NCI-H1092 (cell line): ENCODE measurements around the gene RASAL2.

ENCODE experiments used
- DNase-seq: peaks from one replicate; lab custom pipeline; 2025; lab: John Stamatoyannopoulos, UW

Gene RASAL2

GRCh38 chr1:178393370-178393769 lies 299.5 kb downstream of the RASAL2 start:
- no peak for DNase-seq

- no peak for DNase-seq
Measured at GRCh38 chr1:178396789-178397188, 302.9 kb downstream of the RASAL2 start.

- no peak for DNase-seq
Measured at GRCh38 chr1:178397678-178398077, 303.8 kb downstream of the RASAL2 start.

GRCh38 chr1:178399177-178399728 lies 305.3 kb downstream of the RASAL2 start:
- DNase-seq: no peak

GRCh38 chr1:178405137-178405536 lies 311.2 kb downstream of the RASAL2 start:
- DNase-seq: no peak

- no peak for DNase-seq
Measured at GRCh38 chr1:178407215-178407614, 313.3 kb downstream of the RASAL2 start.

GRCh38 chr1:178407655-178408054 lies 313.8 kb downstream of the RASAL2 start:
- DNase-seq: no peak

GRCh38 chr1:178408871-178409270 lies 315.0 kb downstream of the RASAL2 start:
- DNase-seq: no peak

GRCh38 chr1:178409541-178409940 lies 315.6 kb downstream of the RASAL2 start:
- no peak for DNase-seq

- no peak for DNase-seq
Measured at GRCh38 chr1:178411756-178412399, 318.0 kb downstream of the RASAL2 start.

GRCh38 chr1:178412400-178412770 lies 318.5 kb downstream of the RASAL2 start:
- no peak for DNase-seq

GRCh38 chr1:178417858-178418257 lies 324.0 kb downstream of the RASAL2 start:
- DNase-seq: no peak

GRCh38 chr1:178418284-178418955 lies 324.5 kb downstream of the RASAL2 start:
- DNase-seq: no peak

- DNase-seq: no peak
Measured at GRCh38 chr1:178434360-178434759, 340.5 kb downstream of the RASAL2 start.

- no peak for DNase-seq
Measured at GRCh38 chr1:178434899-178435435, 341.1 kb downstream of the RASAL2 start.

GRCh38 chr1:178436899-178437298 lies 343.0 kb downstream of the RASAL2 start:
- no peak for DNase-seq

- DNase-seq: no peak
Measured at GRCh38 chr1:178438432-178438831, 344.5 kb downstream of the RASAL2 start.

GRCh38 chr1:178442925-178443324 lies 349.0 kb downstream of the RASAL2 start:
- DNase-seq: no peak

- no peak for DNase-seq
Measured at GRCh38 chr1:178450871-178451270, 357.0 kb downstream of the RASAL2 start.

GRCh38 chr1:178451529-178451928 lies 357.6 kb downstream of the RASAL2 start:
- DNase-seq: no peak

- DNase-seq: no peak
Measured at GRCh38 chr1:178452013-178452412, 358.1 kb downstream of the RASAL2 start.

- DNase-seq: no peak
Measured at GRCh38 chr1:178456472-178456871, 362.6 kb downstream of the RASAL2 start.

GRCh38 chr1:178457651-178458050 lies 363.7 kb downstream of the RASAL2 start:
- DNase-seq: no peak
